Activated naive CD8-positive, alpha-beta T cell (primary cell): Measurements from ENCODE around the gene GTF3C5.
A peak's percentile ranks its signal among the peaks of the same experiment; 100 is the strongest.
"Not testable (repeated sequence)": the region's sequence is repeated elsewhere in the genome, so short reads cannot be mapped to it uniquely, and the experiment has no call there.

ENCODE experiments used
- H3K27ac Mint-ChIP-seq: one replicate; pipeline ENCODE4 v1.8.0; 2021; ENCODE audit warnings: mixed read lengths
- H3K27me3 Mint-ChIP-seq: one replicate; pipeline ENCODE4 v1.8.0; 2021; ENCODE audit warnings: mixed read lengths
- H3K36me3 Mint-ChIP-seq: one replicate; pipeline ENCODE4 v1.8.0; 2021; ENCODE audit warnings: mixed read lengths
- H3K4me1 Mint-ChIP-seq: one replicate; pipeline ENCODE4 v1.8.0; 2021; ENCODE audit warnings: low read depth, mixed read lengths
- H3K4me3 Mint-ChIP-seq: one replicate; pipeline ENCODE4 v1.8.0; 2021; ENCODE audit warnings: mild to moderate bottlenecking, mixed read lengths
- H3K9me3 Mint-ChIP-seq: one replicate; pipeline ENCODE4 v1.8.0; 2021; ENCODE audit warnings: low read depth, mixed read lengths

Gene GTF3C5

GRCh38 chr9:133051281-133051900 is 20.6 kb downstream of the GTF3C5 start:
- no peaks in the 10 kb centered on the region for H3K9me3 Mint-ChIP-seq
- no peak overlapping the region for H3K4me3 Mint-ChIP-seq
- no peaks in the 10 kb centered on the region for H3K27me3 Mint-ChIP-seq
- peaks cover 4% of the 10 kb centered on the region for H3K4me1 Mint-ChIP-seq
- peaks cover 3% of the 10 kb centered on the region for H3K36me3 Mint-ChIP-seq
- H3K27ac Mint-ChIP-seq = no peak overlapping the region

- no peak overlapping the region for H3K4me3 Mint-ChIP-seq
- H3K9me3 Mint-ChIP-seq = no peaks in the 10 kb centered on the region
- no peaks in the 10 kb centered on the region for H3K27me3 Mint-ChIP-seq
- peaks cover 3% of the 10 kb centered on the region for H3K36me3 Mint-ChIP-seq
- H3K27ac Mint-ChIP-seq = no peak overlapping the region
- peaks cover 8% of the 10 kb centered on the region for H3K4me1 Mint-ChIP-seq
Measured at GRCh38 chr9:133051966-133052539, 21.3 kb downstream of the GTF3C5 start.

GRCh38 chr9:133054194-133054890 is 23.5 kb downstream of the GTF3C5 start:
- no peaks in the 10 kb centered on the region for H3K9me3 Mint-ChIP-seq
- peaks cover 3% of the 10 kb centered on the region for H3K36me3 Mint-ChIP-seq
- H3K4me3 Mint-ChIP-seq = no peak overlapping the region
- no peaks in the 10 kb centered on the region for H3K27me3 Mint-ChIP-seq
- H3K27ac Mint-ChIP-seq = no peak overlapping the region
- peaks cover 25% of the 10 kb centered on the region for H3K4me1 Mint-ChIP-seq

GRCh38 chr9:133054966-133055365 is 24.2 kb downstream of the GTF3C5 start:
- Mint-ChIP-seq H3K9me3 (no peaks in the 10 kb centered on the region), H3K4me3 (no peak overlapping the region), H3K27me3 (no peaks in the 10 kb centered on the region), H3K27ac (no peak overlapping the region), H3K4me1 (peaks cover 31% of the 10 kb centered on the region), H3K36me3 (peaks cover under 1% of the 10 kb centered on the region)

GRCh38 chr9:133055788-133056420 is 25.1 kb downstream of the GTF3C5 start:
- H3K27ac Mint-ChIP-seq = no peak overlapping the region
- H3K27me3 Mint-ChIP-seq = no peaks in the 10 kb centered on the region
- H3K4me1 Mint-ChIP-seq = peaks cover 36% of the 10 kb centered on the region

GRCh38 chr9:133056533-133056932 is 25.7 kb downstream of the GTF3C5 start:
- H3K36me3 Mint-ChIP-seq = no peaks in the 10 kb centered on the region
- H3K4me1 Mint-ChIP-seq = peaks cover 38% of the 10 kb centered on the region
- no peaks in the 10 kb centered on the region for H3K9me3 Mint-ChIP-seq
- no peak overlapping the region for H3K27ac Mint-ChIP-seq
- H3K4me3 Mint-ChIP-seq = peak overlapping the region; percentile 32
- no peaks in the 10 kb centered on the region for H3K27me3 Mint-ChIP-seq

More at GRCh38 chr9:133055788-133056420, 25.1 kb downstream of the GTF3C5 start:
- H3K9me3 Mint-ChIP-seq = no peaks in the 10 kb centered on the region
- H3K36me3 Mint-ChIP-seq = no peaks in the 10 kb centered on the region
- no peak overlapping the region for H3K4me3 Mint-ChIP-seq

- Mint-ChIP-seq H3K4me3 (no peak overlapping the region), H3K4me1 (peaks cover 38% of the 10 kb centered on the region), H3K36me3 (no peaks in the 10 kb centered on the region), H3K27me3 (no peaks in the 10 kb centered on the region), H3K27ac (no peak overlapping the region), H3K9me3 (no peaks in the 10 kb centered on the region)
Measured at GRCh38 chr9:133057006-133057405, 26.2 kb downstream of the GTF3C5 start.

GRCh38 chr9:133057553-133057952 is 26.8 kb downstream of the GTF3C5 start:
- peaks cover 38% of the 10 kb centered on the region for H3K4me1 Mint-ChIP-seq
- no peaks in the 10 kb centered on the region for H3K9me3 Mint-ChIP-seq
- peak overlapping the region; percentile 58 for H3K27ac Mint-ChIP-seq
- no peaks in the 10 kb centered on the region for H3K36me3 Mint-ChIP-seq
- no peak overlapping the region for H3K4me3 Mint-ChIP-seq
- no peaks in the 10 kb centered on the region for H3K27me3 Mint-ChIP-seq

- H3K36me3 Mint-ChIP-seq = no peaks in the 10 kb centered on the region
- H3K27me3 Mint-ChIP-seq = no peaks in the 10 kb centered on the region
- H3K9me3 Mint-ChIP-seq = no peaks in the 10 kb centered on the region
- peaks cover 38% of the 10 kb centered on the region for H3K4me1 Mint-ChIP-seq
- H3K27ac Mint-ChIP-seq = no peak overlapping the region
- no peak overlapping the region for H3K4me3 Mint-ChIP-seq
Measured at GRCh38 chr9:133058071-133058470, 27.3 kb downstream of the GTF3C5 start.

GRCh38 chr9:133058550-133059320 is 27.9 kb downstream of the GTF3C5 start:
- Mint-ChIP-seq H3K9me3 (no peaks in the 10 kb centered on the region), H3K36me3 (no peaks in the 10 kb centered on the region), H3K27ac (no peak overlapping the region), H3K4me1 (peaks cover 38% of the 10 kb centered on the region), H3K4me3 (peak overlapping the region; percentile 23), H3K27me3 (no peaks in the 10 kb centered on the region)

- no peak overlapping the region for H3K27ac Mint-ChIP-seq
- no peaks in the 10 kb centered on the region for H3K27me3 Mint-ChIP-seq
- no peak overlapping the region for H3K4me3 Mint-ChIP-seq
- H3K9me3 Mint-ChIP-seq = no peaks in the 10 kb centered on the region
- no peaks in the 10 kb centered on the region for H3K36me3 Mint-ChIP-seq
- peaks cover 38% of the 10 kb centered on the region for H3K4me1 Mint-ChIP-seq
Measured at GRCh38 chr9:133059623-133060022, 28.8 kb downstream of the GTF3C5 start.

- H3K9me3 Mint-ChIP-seq = no peaks in the 10 kb centered on the region
- H3K4me3 Mint-ChIP-seq = peak overlapping the region; percentile 47
- peaks cover 38% of the 10 kb centered on the region for H3K4me1 Mint-ChIP-seq
- H3K27ac Mint-ChIP-seq = peak overlapping the region; percentile 58
- no peaks in the 10 kb centered on the region for H3K27me3 Mint-ChIP-seq
- H3K36me3 Mint-ChIP-seq = no peaks in the 10 kb centered on the region
Measured at GRCh38 chr9:133060417-133060841, 29.6 kb downstream of the GTF3C5 start.

- not testable (repeated sequence) for H3K36me3 Mint-ChIP-seq, H3K4me3 Mint-ChIP-seq, H3K27me3 Mint-ChIP-seq, H3K9me3 Mint-ChIP-seq
- H3K27ac Mint-ChIP-seq = peak overlapping the region; percentile 54
- H3K4me1 Mint-ChIP-seq = peaks cover 36% of the 10 kb centered on the region
Measured at GRCh38 chr9:133061019-133061763, 30.4 kb downstream of the GTF3C5 start.

- H3K27ac Mint-ChIP-seq = peak within 1 kb of the TSS; percentile 54
- H3K36me3 Mint-ChIP-seq, H3K9me3 Mint-ChIP-seq, H3K27me3 Mint-ChIP-seq, H3K4me3 Mint-ChIP-seq: not testable (repeated sequence)
- peaks cover 31% of the 10 kb centered on the region for H3K4me1 Mint-ChIP-seq
Measured at GRCh38 chr9:133061764-133062145, 31.0 kb downstream of the GTF3C5 start, which contains the start of gene CEL. Gene CEL, plus strand, starts transcription at chr9:133061981. Its CDS starts 22 bp downstream, at chr9:133062003.
